ENCODE data around the gene IL17RB.

- TF ChIP-seq RAD21 (IDR thresholded peaks at IDR 0.05; ENCODE audit: low read depth): no peak
- no peak for TF ChIP-seq FOXM1 (IDR thresholded peaks at IDR 0.05; ENCODE audit: borderline replicate concordance, low read depth)
- no peak for TF ChIP-seq TEAD4 (IDR thresholded peaks at IDR 0.05)
- TF ChIP-seq YY1 (IDR thresholded peaks at IDR 0.05; ENCODE audit: low read depth): no peak
- no peak for TF ChIP-seq NFIC (IDR thresholded peaks at IDR 0.05)
Measured at GRCh38 chr3:53821631-53822121, 24.7 kb upstream of the IL17RB start.

Measured in Ishikawa (cell line).